ENCODE data around the gene NFYC.
A peak's percentile ranks its signal among the peaks of the same experiment; 100 is the strongest.

Gene NFYC

GRCh38 chr1:40691538-40692428 is at the start of gene NFYC:
NFYC (plus strand) TSS chr1:40691704; CDS start chr1:40738844, 47,140 bp downstream.
- TF ChIP-seq CTCF (conservative IDR thresholded peaks at IDR 0.05): no peak
- peak within 1 kb of the TSS; percentile 99 for H3K27ac ChIP-seq

- no peak overlapping the region for H3K27ac ChIP-seq
- TF ChIP-seq CTCF (conservative IDR thresholded peaks at IDR 0.05): no peak
Observed at GRCh38 chr1:40645118-40645680, 46.3 kb upstream of the NFYC start.

GRCh38 chr1:40646315-40646714 is 45.2 kb upstream of the NFYC start:
- no peak overlapping the region for H3K27ac ChIP-seq
- TF ChIP-seq CTCF (conservative IDR thresholded peaks at IDR 0.05): no peak

GRCh38 chr1:40648200-40648599 is 43.3 kb upstream of the NFYC start:
- no peak for TF ChIP-seq CTCF (conservative IDR thresholded peaks at IDR 0.05)
- no peak overlapping the region for H3K27ac ChIP-seq

- no peak for TF ChIP-seq CTCF (conservative IDR thresholded peaks at IDR 0.05)
- H3K27ac ChIP-seq: no peak overlapping the region
Observed at GRCh38 chr1:40648928-40649591, 42.4 kb upstream of the NFYC start.

- TF ChIP-seq CTCF (conservative IDR thresholded peaks at IDR 0.05): no peak
- H3K27ac ChIP-seq: no peak overlapping the region
Observed at GRCh38 chr1:40649592-40649930, 41.9 kb upstream of the NFYC start.

- no peak for TF ChIP-seq CTCF (conservative IDR thresholded peaks at IDR 0.05)
- no peak overlapping the region for H3K27ac ChIP-seq
Observed at GRCh38 chr1:40650075-40650474, 41.4 kb upstream of the NFYC start.
